Activated CD4-positive, CD25-positive, alpha-beta regulatory T cell (primary cell): ENCODE results near the gene ZNF326.

Source experiments
- DNase-seq, 4 experiments: peaks; one replicate each; lab custom pipeline; 2025; lab: John Stamatoyannopoulos, UW

ZNF326 gene

GRCh38 chr1:89994805-89995597 is at the start of gene ZNF326:
Gene ZNF326, plus strand, starts transcription at chr1:89995110. Its CDS starts 148 bp downstream, at chr1:89995258.
- peak; percentile 87 to 92 (median 88) for DNase-seq

- DNase-seq = no peak
These were observed 48.9 kb upstream of the ZNF326 start for GRCh38 chr1:89945852-89946476.

- DNase-seq = no peak
These were observed 48.4 kb upstream of the ZNF326 start for GRCh38 chr1:89946532-89946931.

GRCh38 chr1:89948722-89949345 is 46.1 kb upstream of the ZNF326 start:
- no peak for DNase-seq

GRCh38 chr1:89949991-89950624 is 44.8 kb upstream of the ZNF326 start:
- DNase-seq = no peak

GRCh38 chr1:89950703-89951102 is 44.2 kb upstream of the ZNF326 start:
- no peak for DNase-seq

GRCh38 chr1:89951766-89952604 is 42.9 kb upstream of the ZNF326 start:
- DNase-seq = no peak

- DNase-seq = no peak
These were observed 42.2 kb upstream of the ZNF326 start for GRCh38 chr1:89952605-89953130.

- DNase-seq = peak in 1 of 4 experiments; percentile 1
These were observed 41.7 kb upstream of the ZNF326 start for GRCh38 chr1:89953131-89953626.

GRCh38 chr1:89953929-89954328 is 41.0 kb upstream of the ZNF326 start:
- no peak for DNase-seq

GRCh38 chr1:89954401-89954800 is 40.5 kb upstream of the ZNF326 start:
- no peak for DNase-seq

GRCh38 chr1:89955311-89956205 is 39.4 kb upstream of the ZNF326 start:
- DNase-seq = no peak

- DNase-seq = no peak
These were observed 37.8 kb upstream of the ZNF326 start for GRCh38 chr1:89957107-89957506.

- no peak for DNase-seq
These were observed 35.9 kb upstream of the ZNF326 start for GRCh38 chr1:89958851-89959654.

GRCh38 chr1:89959719-89960118 is 35.2 kb upstream of the ZNF326 start:
- no peak for DNase-seq

- no peak for DNase-seq
These were observed 32.7 kb upstream of the ZNF326 start for GRCh38 chr1:89962024-89962741.

- DNase-seq = no peak
These were observed 32.2 kb upstream of the ZNF326 start for GRCh38 chr1:89962742-89963075.

GRCh38 chr1:89965193-89965768 is 29.6 kb upstream of the ZNF326 start:
- no peak for DNase-seq
